Measurements from ENCODE around the gene PCDHA10. TPM values are rescaled to one million over a fixed set of nuclear protein-coding genes. Genes with fewer than 3 reads are reported as not detected.
"Not testable (repeated sequence)": the region's sequence is repeated elsewhere in the genome, so short reads cannot be mapped to it uniquely, and the experiment has no call there.

PCDHA10 gene
- total RNA-seq, 2 experiments from 2014 or later = not detected

- ChIA-PET POLR2A (no interaction called here), CTCF (interaction anchor here (2.4 kb wide), 1 partner anchor 13 kb away, joined by 9 read pairs; the partner anchor contains the start of gene PCDHA8)
- Mint-ChIP-seq H3K9me3 (ENCODE audit: low read depth) (peaks cover 15% of the 10 kb centered on the region), H3K27ac (no peak overlapping the region), H3K4me3 (no peak overlapping the region), H3K36me3 (ENCODE audit: low read depth) (peaks cover 15% of the 10 kb centered on the region), H3K4me1 (no peaks in the 10 kb centered on the region), H3K27me3 (peaks cover 29% of the 10 kb centered on the region)
- DNase-seq (no peak), ATAC-seq (no peak)
- intact Hi-C loops (cut with DNase I, micrococcal nuclease) = no loop called here
Measured at GRCh38 chr5:140828362-140828737, 27.3 kb upstream of the PCDHA10 start.

GRCh38 chr5:140829511-140830501 lies 25.9 kb upstream of the PCDHA10 start:
- DNase-seq, H3K27ac Mint-ChIP-seq, POLR2A ChIA-PET, H3K4me1 Mint-ChIP-seq, CTCF ChIA-PET, H3K4me3 Mint-ChIP-seq, ATAC-seq: not testable (repeated sequence)
- H3K36me3 Mint-ChIP-seq (ENCODE audit: low read depth) = peaks cover 21% of the 10 kb centered on the region
- peaks cover 17% of the 10 kb centered on the region for H3K9me3 Mint-ChIP-seq (ENCODE audit: low read depth)
- intact Hi-C loops (cut with DNase I, micrococcal nuclease) = loop anchor here (5.0 to 10.0 kb wide), 5 partner anchors 38 to 405 kb away; partner anchors contain the start of genes PCDHA1 (in 1 of the 2), PCDHA13 (in 1 of the 2) and PCDHA2 (in 1 of the 2)
- H3K27me3 Mint-ChIP-seq = peaks cover 35% of the 10 kb centered on the region

DNA sequence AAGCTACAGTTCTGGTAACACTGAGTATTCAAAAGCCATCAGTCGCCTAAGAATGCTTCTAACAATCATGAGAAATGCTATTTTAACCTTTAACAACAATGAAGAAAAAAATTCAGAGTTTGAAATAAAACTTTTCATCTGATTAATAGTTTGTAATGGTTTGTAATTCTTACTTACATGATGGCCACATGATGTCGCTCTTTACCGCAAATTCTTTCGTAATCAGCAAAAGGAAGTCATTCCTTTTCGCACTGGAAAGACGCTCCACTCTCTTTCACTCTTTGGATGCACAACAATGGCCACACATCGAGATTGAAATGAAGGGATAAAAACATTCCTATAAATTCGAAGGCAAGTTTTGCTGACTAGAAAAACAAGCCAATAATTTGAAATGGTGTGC lies 21.7 kb upstream of the PCDHA10 start, which contains the start of gene PCDHA7:
PCDHA7 (plus strand) TSS at position 277 of the 400 bp plus-strand sequence; CDS start at position 392, 115 bp downstream.
- Mint-ChIP-seq H3K9me3 (ENCODE audit: low read depth) (peaks cover 7% of the 10 kb centered on the region), H3K27ac (no peak within 1 kb of the TSS), H3K36me3 (ENCODE audit: low read depth) (peaks cover 14% of the 10 kb centered on the region), H3K27me3 (peaks cover 27% of the 10 kb centered on the region), H3K4me1 (no peaks in the 10 kb centered on the region), H3K4me3 (no peak within 1 kb of the TSS)
- intact Hi-C loops (cut with DNase I, micrococcal nuclease) = loop anchor here (5.0 to 10.0 kb wide), 5 partner anchors 38 to 401 kb away; partner anchors contain the start of genes PCDHA1 (in 1 of the 2), PCDHA13 (in 1 of the 2) and PCDHA2 (in 1 of the 2)
- ChIA-PET POLR2A (no interaction called here), CTCF (interaction anchor here (0.8 kb wide), 1 partner anchor 91 kb away, joined by 5 read pairs; no protein-coding TSS in a partner anchor)
- ATAC-seq (no peak), DNase-seq (no peak)

GRCh38 chr5:140834439-140835008 lies 21.2 kb upstream of the PCDHA10 start:
- POLR2A ChIA-PET, H3K4me3 Mint-ChIP-seq: not testable (repeated sequence)

GRCh38 chr5:140835622-140836510 lies 19.8 kb upstream of the PCDHA10 start:
- CTCF ChIA-PET = interaction anchor here (0.6 to 1.3 kb wide), 2 partner anchors 48 to 91 kb away, joined by 3 to 4 read pairs; no protein-coding TSS in a partner anchor
- peaks cover 12% of the 10 kb centered on the region for H3K9me3 Mint-ChIP-seq (ENCODE audit: low read depth)
- H3K4me3 Mint-ChIP-seq = no peak overlapping the region
- H3K4me1 Mint-ChIP-seq = no peaks in the 10 kb centered on the region
- peaks cover 12% of the 10 kb centered on the region for H3K36me3 Mint-ChIP-seq (ENCODE audit: low read depth)
- intact Hi-C loops (cut with DNase I, micrococcal nuclease) = loop anchor here (10.0 kb wide), 2 partner anchors 49 to 399 kb away; partner anchors contain the start of gene PCDHA13 (in 1 of the 2)
- DNase-seq (no peak), ATAC-seq (no peak)
- POLR2A ChIA-PET = no interaction called here
- no peak overlapping the region for H3K27ac Mint-ChIP-seq
- H3K27me3 Mint-ChIP-seq = peaks cover 34% of the 10 kb centered on the region

More at GRCh38 chr5:140834439-140835008, 21.2 kb upstream of the PCDHA10 start:
- CTCF ChIA-PET = interaction anchor here (0.8 kb wide), 1 partner anchor 92 kb away, joined by 5 read pairs; no protein-coding TSS in a partner anchor
- not testable (repeated sequence) for H3K27ac Mint-ChIP-seq; ATAC-seq; H3K4me1 Mint-ChIP-seq; H3K9me3 Mint-ChIP-seq (ENCODE audit: low read depth); DNase-seq
- intact Hi-C loops (cut with DNase I, micrococcal nuclease) = loop anchor here (5.0 to 10.0 kb wide), 5 partner anchors 38 to 400 kb away; partner anchors contain the start of genes PCDHA1 (in 1 of the 2), PCDHA13 (in 1 of the 2) and PCDHA2 (in 1 of the 2)
- H3K36me3 Mint-ChIP-seq (ENCODE audit: low read depth) = peaks cover 13% of the 10 kb centered on the region
- H3K27me3 Mint-ChIP-seq = peaks cover 27% of the 10 kb centered on the region

- intact Hi-C loops (cut with DNase I, micrococcal nuclease) = loop anchor here in 1 of 2 experiments (5.0 to 10.0 kb wide), 3 partner anchors 39 to 524 kb away; partner anchors contain the start of genes PCDHA3 and PCDHGA5
- CTCF ChIA-PET = interaction anchor here (0.6 to 1.9 kb wide), 9 partner anchors 10 to 236 kb away, joined by 3 to 9 read pairs (median 3); partner anchors contain the start of genes PCDHA10, PCDHA6 and PCDHAC1
- peaks cover 8% of the 10 kb centered on the region for H3K36me3 Mint-ChIP-seq (ENCODE audit: low read depth)
Measured at GRCh38 chr5:140840978-140841962, 14.4 kb upstream of the PCDHA10 start, which contains the start of gene PCDHA8. Gene PCDHA8 (plus strand): TSS chr5:140841187. CDS start chr5:140841322, 135 bp downstream.

GRCh38 chr5:140842798-140843733 lies 12.6 kb upstream of the PCDHA10 start:
- intact Hi-C loops (cut with DNase I, micrococcal nuclease) = loop anchor here in 1 of 2 experiments (5.0 to 10.0 kb wide), 3 partner anchors 41 to 522 kb away; partner anchors contain the start of genes PCDHA3 and PCDHGA5
- CTCF ChIA-PET = no interaction called here
- H3K4me3 Mint-ChIP-seq = no peak overlapping the region
- H3K36me3 Mint-ChIP-seq (ENCODE audit: low read depth) = peaks cover 12% of the 10 kb centered on the region
- DNase-seq = no peak
- H3K9me3 Mint-ChIP-seq (ENCODE audit: low read depth) = peaks cover 19% of the 10 kb centered on the region
- peaks cover 33% of the 10 kb centered on the region for H3K27me3 Mint-ChIP-seq
- ATAC-seq = no peak
- POLR2A ChIA-PET = no interaction called here
- H3K27ac Mint-ChIP-seq = no peak overlapping the region
- no peaks in the 10 kb centered on the region for H3K4me1 Mint-ChIP-seq

More at GRCh38 chr5:140840978-140841962, 14.4 kb upstream of the PCDHA10 start, which contains the start of gene PCDHA8:
- Mint-ChIP-seq H3K4me1 (no peaks in the 10 kb centered on the region), H3K27me3 (peaks cover 22% of the 10 kb centered on the region), H3K9me3 (ENCODE audit: low read depth) (peaks cover 9% of the 10 kb centered on the region), H3K27ac (no peak within 1 kb of the TSS), H3K4me3 (no peak within 1 kb of the TSS)
- no peak for ATAC-seq
- DNase-seq = peak; percentile 49
- POLR2A ChIA-PET = interaction anchor here (0.6 kb wide), 1 partner anchor 12 kb away, joined by 3 read pairs; no protein-coding TSS in a partner anchor

- CTCF ChIA-PET; DNase-seq; H3K27ac Mint-ChIP-seq; H3K4me1 Mint-ChIP-seq; ATAC-seq; POLR2A ChIA-PET; H3K36me3 Mint-ChIP-seq (ENCODE audit: low read depth); H3K4me3 Mint-ChIP-seq: not testable (repeated sequence)
- peaks cover 14% of the 10 kb centered on the region for H3K9me3 Mint-ChIP-seq (ENCODE audit: low read depth)
- intact Hi-C loops (cut with DNase I, micrococcal nuclease) = loop anchor here in 1 of 2 experiments (5.0 to 10.0 kb wide), 2 partner anchors 34 to 516 kb away; partner anchors contain the start of genes PCDHA13 and PCDHGA5
- H3K27me3 Mint-ChIP-seq = peaks cover 24% of the 10 kb centered on the region
Measured at GRCh38 chr5:140848139-140849102, 7.3 kb upstream of the PCDHA10 start, which contains the start of gene PCDHA9. Gene PCDHA9 (plus strand): TSS chr5:140848382. CDS start chr5:140848496, 114 bp downstream.
